MCF 10A (cell line): ENCODE data around the gene PDZRN4. TPM values are rescaled to one million over a fixed set of nuclear protein-coding genes. Genes with fewer than 3 reads are reported as not detected.

ENCODE experiments used
- BruUV-seq: library from RNA; stranded (reverse); fragments of 400-500 nt; replicated peaks from 2 replicates; lab custom pipeline; 2021; lab: Mats Ljungman, UMichigan
- CTCF ChIA-PET: fragments of 300-600 bp; sonication (Branson Sonifier 250); formaldehyde crosslinking; extraction: SDS; loops from one replicate; lab custom pipeline; 2021; ENCODE audit warnings: antibody characterized with exemption, inconsistent platforms; lab: Yijun Ruan, JAX
- POLR2A ChIA-PET: fragments of 300-600, 350-650 bp; sonication (Branson Sonifier 250); formaldehyde crosslinking; extraction: SDS; loops from one replicate; lab custom pipeline; 2020; ENCODE audit warnings: antibody characterized with exemption, inconsistent platforms; lab: Yijun Ruan, JAX
- DNase-seq: peaks from one replicate; pipeline ENCODE4 v3.0.0-alpha.2; 2018; ENCODE audit not compliant: unreplicated experiment
- H3K27ac Mint-ChIP-seq: one replicate; pipeline ENCODE4 v1.8.0; 2022; ENCODE audit warnings: mild to moderate bottlenecking, low read depth, mixed read lengths; ENCODE audit not compliant: unreplicated experiment
- H3K27me3 Mint-ChIP-seq: one replicate; pipeline ENCODE4 v1.8.0; 2022; ENCODE audit warnings: mixed read lengths; ENCODE audit not compliant: insufficient read depth, unreplicated experiment
- H3K36me3 Mint-ChIP-seq: one replicate; pipeline ENCODE4 v1.8.0; 2022; ENCODE audit warnings: mild to moderate bottlenecking, moderate library complexity, mixed read lengths; ENCODE audit not compliant: insufficient read depth, unreplicated experiment
- H3K4me1 Mint-ChIP-seq: one replicate; pipeline ENCODE4 v1.8.0; 2022; ENCODE audit warnings: mixed read lengths; ENCODE audit not compliant: insufficient read depth, unreplicated experiment
- H3K4me3 Mint-ChIP-seq: one replicate; pipeline ENCODE4 v1.8.0; 2022; ENCODE audit warnings: mild to moderate bottlenecking, moderate library complexity, mixed read lengths; ENCODE audit not compliant: unreplicated experiment
- H3K9me3 Mint-ChIP-seq: one replicate; pipeline ENCODE4 v1.8.0; 2022; ENCODE audit warnings: mixed read lengths; ENCODE audit not compliant: unreplicated experiment
- CTCF ChIP-seq: fragments of 200-600 bp; IDR thresholded peaks from one replicate; pipeline ENCODE4 v1.8.0; 2022; ENCODE audit warnings: antibody characterized with exemption, mild to moderate bottlenecking; ENCODE audit not compliant: unreplicated experiment
- intact Hi-C: fragments of 100-400 bp; cut with micrococcal nuclease; formaldehyde crosslinking; loops from 2 replicates; pipeline ENCODE4 v1.14.1; 2022
- total RNA-seq: library from RNA; stranded (reverse); gene quantifications from 2 replicates; pipeline ENCODE4 v1.2.3, GENCODE V29; 2022

PDZRN4 gene
- total RNA-seq, 1 experiment from 2014 or later, result not detected

- Mint-ChIP-seq H3K9me3 (no peaks in the 10 kb centered on the region), H3K27me3 (peaks cover 83% of the 10 kb centered on the region), H3K36me3 (no peaks in the 10 kb centered on the region), H3K4me1 (no peaks in the 10 kb centered on the region), H3K4me3 (no peak overlapping the region), H3K27ac (no peak overlapping the region)
- BruUV-seq, result no TSS peak
- ChIA-PET POLR2A (no interaction called here), CTCF (interaction anchor here (1.6 kb wide), 1 partner anchor 545 kb away, joined by 4 read pairs; no protein-coding TSS in a partner anchor)
- TF ChIP-seq CTCF, result no peak
- DNase-seq, result no peak
- intact Hi-C loops, result no loop called here
These were observed 291.3 kb downstream of the PDZRN4 start for GRCh38 chr12:41479426-41479825.

GRCh38 chr12:41485203-41485602 lies 297.1 kb downstream of the PDZRN4 start:
- intact Hi-C loops, result no loop called here
- DNase-seq, result no peak
- CTCF ChIA-PET, result no interaction called here

GRCh38 chr12:41486718-41487117 lies 298.6 kb downstream of the PDZRN4 start:
- BruUV-seq, result no TSS peak
- Mint-ChIP-seq H3K27me3 (peaks cover 48% of the 10 kb centered on the region), H3K4me3 (no peak overlapping the region), H3K27ac (no peak overlapping the region), H3K36me3 (no peaks in the 10 kb centered on the region), H3K9me3 (no peaks in the 10 kb centered on the region), H3K4me1 (peaks cover 9% of the 10 kb centered on the region)
- no peak for DNase-seq
- no peak for TF ChIP-seq CTCF
- POLR2A ChIA-PET, result no interaction called here
- intact Hi-C loops, result no loop called here
- CTCF ChIA-PET, result no interaction called here

More at GRCh38 chr12:41485203-41485602, 297.1 kb downstream of the PDZRN4 start:
- Mint-ChIP-seq H3K9me3 (no peaks in the 10 kb centered on the region), H3K4me3 (no peak overlapping the region), H3K36me3 (no peaks in the 10 kb centered on the region), H3K27me3 (peaks cover 52% of the 10 kb centered on the region), H3K27ac (no peak overlapping the region), H3K4me1 (peaks cover 9% of the 10 kb centered on the region)
- TF ChIP-seq CTCF, result no peak
- BruUV-seq, result no TSS peak
- POLR2A ChIA-PET, result no interaction called here

- Mint-ChIP-seq H3K27ac (no peak overlapping the region), H3K4me1 (no peaks in the 10 kb centered on the region), H3K9me3 (no peaks in the 10 kb centered on the region), H3K4me3 (no peak overlapping the region), H3K27me3 (peaks cover 74% of the 10 kb centered on the region), H3K36me3 (no peaks in the 10 kb centered on the region)
- DNase-seq, result no peak
- CTCF ChIA-PET, result no interaction called here
- TF ChIP-seq CTCF, result no peak
- intact Hi-C loops, result no loop called here
- POLR2A ChIA-PET, result no interaction called here
- no TSS peak for BruUV-seq
These were observed 307.9 kb downstream of the PDZRN4 start for GRCh38 chr12:41496009-41496408.
